Adrenal gland (tissue), 5 donors: ENCODE data around the gene DKK1.

ENCODE experiments used
- CTCF ChIP-seq, 6 experiments: fragments of 450-650 bp in 4 of 6; fragments of 200-600 bp in 2 of 6; sonication (generic) in 1 of 6; IDR thresholded peaks; 1 replicate in 5 of 6; 2 replicates in 1 of 6; pipeline versions ENCODE4 v1.5.1 to v1.8.0; 2016 to 2021; ENCODE audit warnings: antibody characterized with exemption in 6 of 6, mild to moderate bottlenecking in 2 of 6, moderate library complexity in 1 of 6
- POLR2A ChIP-seq, 2 donors: fragments of 450-650 bp; IDR thresholded peaks; one replicate each; pipeline ENCODE4 v1.6.1; 2017; ENCODE audit warnings: antibody characterized with exemption in 2 of 2, mild to moderate bottlenecking in 2 of 2, moderate library complexity in 1 of 2
- donor health status: DM: no; HTN: no; CAD: no.

DNA sequence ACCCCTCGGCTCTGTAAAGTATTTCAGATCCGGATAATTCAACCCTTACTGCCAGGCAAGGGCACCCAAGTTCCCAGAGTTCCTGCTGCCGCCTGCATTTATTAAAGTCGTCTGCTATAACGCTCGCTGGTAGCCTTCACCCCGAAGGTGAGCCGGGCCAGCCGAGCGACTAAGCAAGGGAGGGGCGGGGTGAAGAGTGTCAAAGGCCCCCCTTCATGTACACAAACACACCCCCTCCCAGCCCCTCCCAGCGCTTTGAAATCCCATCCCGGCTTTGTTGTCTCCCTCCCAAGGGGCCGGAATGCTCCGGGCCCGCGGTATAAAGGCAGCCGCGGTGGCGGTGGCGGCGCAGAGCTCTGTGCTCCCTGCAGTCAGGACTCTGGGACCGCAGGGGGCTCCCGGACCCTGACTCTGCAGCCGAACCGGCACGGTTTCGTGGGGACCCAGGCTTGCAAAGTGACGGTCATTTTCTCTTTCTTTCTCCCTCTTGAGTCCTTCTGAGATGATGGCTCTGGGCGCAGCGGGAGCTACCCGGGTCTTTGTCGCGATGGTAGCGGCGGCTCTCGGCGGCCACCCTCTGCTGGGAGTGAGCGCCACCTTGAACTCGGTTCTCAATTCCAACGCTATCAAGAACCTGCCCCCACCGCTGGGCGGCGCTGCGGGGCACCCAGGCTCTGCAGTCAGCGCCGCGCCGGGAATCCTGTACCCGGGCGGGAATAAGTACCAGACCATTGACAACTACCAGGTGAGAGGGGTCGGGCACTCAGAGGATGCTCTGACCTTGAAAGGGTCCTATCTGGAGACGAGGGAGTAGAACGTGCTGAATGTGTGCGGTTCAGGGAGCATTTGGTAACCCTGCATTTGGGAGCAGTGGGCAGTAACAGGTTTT is at the start of gene DKK1:
- TF ChIP-seq CTCF (IDR thresholded peaks at IDR 0.05) = peak; percentile 31 to 58 (median 50)
- no peak for TF ChIP-seq POLR2A (IDR thresholded peaks at IDR 0.05)
